Stimulated activated memory B cell treated with anti-CD40 and anti-IgM and Interleukin-4, amounts not matched to agents 10 μg/mL and 1 μg/mL and 100 μg/mL, for 72 hours (primary cell): ENCODE measurements around the gene NMUR1.
A peak's percentile ranks its signal among the peaks of the same experiment; 100 is the strongest.
"Not testable (repeated sequence)": the region's sequence is repeated elsewhere in the genome, so short reads cannot be mapped to it uniquely, and the experiment has no call there.

Experiments
- ATAC-seq: fragments of 150-1000 bp; cut with Tn5 transposase; 2 replicates; pipeline ENCODE4 v1.10.0; 2021
- H3K27ac Mint-ChIP-seq: one replicate; pipeline ENCODE4 v1.8.0; 2022; ENCODE audit warnings: mild to moderate bottlenecking, mixed read lengths
- H3K27me3 Mint-ChIP-seq: one replicate; pipeline ENCODE4 v1.8.0; 2022; ENCODE audit warnings: mixed read lengths
- H3K36me3 Mint-ChIP-seq: one replicate; pipeline ENCODE4 v1.8.0; 2022; ENCODE audit warnings: mixed read lengths
- H3K4me1 Mint-ChIP-seq: one replicate; pipeline ENCODE4 v1.8.0; 2022; ENCODE audit warnings: mixed read lengths
- H3K4me3 Mint-ChIP-seq: one replicate; pipeline ENCODE4 v1.8.0; 2022; ENCODE audit warnings: mild to moderate bottlenecking, moderate library complexity, mixed read lengths
- H3K9me3 Mint-ChIP-seq: one replicate; pipeline ENCODE4 v1.8.0; 2022; ENCODE audit warnings: mixed read lengths

NMUR1 gene, protein sequence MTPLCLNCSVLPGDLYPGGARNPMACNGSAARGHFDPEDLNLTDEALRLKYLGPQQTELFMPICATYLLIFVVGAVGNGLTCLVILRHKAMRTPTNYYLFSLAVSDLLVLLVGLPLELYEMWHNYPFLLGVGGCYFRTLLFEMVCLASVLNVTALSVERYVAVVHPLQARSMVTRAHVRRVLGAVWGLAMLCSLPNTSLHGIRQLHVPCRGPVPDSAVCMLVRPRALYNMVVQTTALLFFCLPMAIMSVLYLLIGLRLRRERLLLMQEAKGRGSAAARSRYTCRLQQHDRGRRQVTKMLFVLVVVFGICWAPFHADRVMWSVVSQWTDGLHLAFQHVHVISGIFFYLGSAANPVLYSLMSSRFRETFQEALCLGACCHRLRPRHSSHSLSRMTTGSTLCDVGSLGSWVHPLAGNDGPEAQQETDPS

DNA sequence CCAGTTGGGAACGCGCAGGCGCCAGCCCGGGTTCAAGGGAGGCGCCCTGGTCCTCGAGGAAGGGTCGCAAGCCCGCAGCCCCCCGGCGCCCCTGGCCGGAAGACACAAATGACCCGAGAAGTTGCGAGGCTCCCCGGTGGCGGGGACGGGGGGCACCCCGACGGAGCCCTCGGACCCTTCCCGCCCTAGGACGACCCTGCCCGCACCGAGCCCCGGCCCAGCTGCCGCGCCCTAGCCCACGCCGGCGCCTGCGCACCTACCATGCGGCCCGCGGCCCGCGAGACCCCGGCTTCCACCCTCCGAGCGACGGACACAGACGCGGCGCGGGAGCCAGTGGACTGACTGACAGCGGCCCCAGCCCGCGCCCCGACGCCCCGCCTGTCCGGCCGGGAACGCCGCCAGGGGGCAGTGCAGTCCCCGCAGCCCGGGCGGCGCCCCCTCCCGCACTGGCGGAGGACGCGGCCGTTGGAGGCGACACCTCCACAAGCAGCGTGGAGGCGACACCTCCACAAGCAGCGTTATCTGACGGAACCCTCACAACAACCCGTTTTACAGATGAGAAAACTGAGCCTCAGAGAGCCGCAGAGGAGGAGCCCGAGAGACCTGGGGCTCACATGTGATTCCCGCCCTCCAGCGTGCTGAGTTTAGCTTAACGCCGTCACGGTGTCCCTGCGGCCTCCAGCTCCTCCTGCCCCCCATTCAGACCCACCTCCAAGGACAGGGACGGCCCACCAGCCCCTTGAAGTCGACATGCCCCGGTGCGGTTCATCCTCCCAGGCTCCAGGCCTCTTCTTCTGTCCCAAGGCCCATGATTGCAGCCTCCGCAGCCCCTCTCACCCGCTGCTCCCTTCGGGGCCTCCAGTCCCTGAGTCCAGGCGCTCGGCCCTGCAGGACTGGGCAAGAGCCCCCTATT lies at the start of gene NMUR1:
Gene NMUR1, minus strand, starts transcription at position 347 of the 913 bp plus-strand sequence. Its CDS starts 84 bp downstream, at position 263.
- Mint-ChIP-seq H3K4me3 (peak within 1 kb of the TSS; percentile 37), H3K4me1 (peaks cover 9% of the 10 kb centered on the region), H3K27me3 (peaks cover 59% of the 10 kb centered on the region), H3K9me3 (no peaks in the 10 kb centered on the region), H3K27ac (no peak within 1 kb of the TSS), H3K36me3 (no peaks in the 10 kb centered on the region)
- peak; percentile 78 for ATAC-seq

DNA sequence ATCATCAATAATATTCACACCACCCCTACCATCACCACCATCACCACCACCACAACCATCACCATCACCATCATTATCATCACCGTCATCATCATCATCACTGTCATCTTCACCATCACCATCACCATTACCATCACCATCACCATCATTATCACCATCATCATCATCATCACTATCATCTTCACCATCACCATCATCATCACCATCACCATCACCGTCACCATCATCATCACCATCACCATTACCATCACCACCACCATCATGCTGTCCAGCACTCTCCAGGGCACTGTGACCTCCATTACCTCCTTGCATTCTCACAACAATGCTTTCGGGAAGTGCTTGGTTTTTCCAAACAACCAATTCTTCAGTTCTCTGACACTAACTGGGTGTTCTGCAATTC lies 49.3 kb upstream of the NMUR1 start:
- no peaks in the 10 kb centered on the region for H3K4me1 Mint-ChIP-seq
- no peak for ATAC-seq
- H3K27me3 Mint-ChIP-seq, result peaks cover 26% of the 10 kb centered on the region
- no peak overlapping the region for H3K4me3 Mint-ChIP-seq
- H3K36me3 Mint-ChIP-seq, result no peaks in the 10 kb centered on the region
- H3K9me3 Mint-ChIP-seq, result peaks cover 8% of the 10 kb centered on the region
- no peak overlapping the region for H3K27ac Mint-ChIP-seq

DNA sequence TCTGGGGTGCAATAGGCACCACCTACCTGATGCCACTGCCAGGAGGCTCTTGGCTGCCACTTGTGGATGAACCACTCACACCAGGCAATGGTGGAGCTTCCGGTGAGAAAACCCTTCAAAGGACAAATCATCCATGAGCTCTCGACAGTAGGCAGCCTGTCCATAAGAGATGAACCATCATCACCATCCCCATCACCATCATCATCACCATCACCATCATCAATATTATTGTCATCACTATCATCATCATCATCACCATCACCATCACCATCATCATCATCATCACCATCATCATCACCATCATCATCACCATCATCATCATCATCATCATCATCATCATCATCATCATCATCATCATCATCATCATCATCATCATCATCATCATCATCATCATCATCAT lies 48.4 kb upstream of the NMUR1 start:
- peaks cover 26% of the 10 kb centered on the region for H3K27me3 Mint-ChIP-seq
- H3K4me1 Mint-ChIP-seq, H3K36me3 Mint-ChIP-seq, H3K4me3 Mint-ChIP-seq, H3K9me3 Mint-ChIP-seq, H3K27ac Mint-ChIP-seq, ATAC-seq: not testable (repeated sequence)

DNA sequence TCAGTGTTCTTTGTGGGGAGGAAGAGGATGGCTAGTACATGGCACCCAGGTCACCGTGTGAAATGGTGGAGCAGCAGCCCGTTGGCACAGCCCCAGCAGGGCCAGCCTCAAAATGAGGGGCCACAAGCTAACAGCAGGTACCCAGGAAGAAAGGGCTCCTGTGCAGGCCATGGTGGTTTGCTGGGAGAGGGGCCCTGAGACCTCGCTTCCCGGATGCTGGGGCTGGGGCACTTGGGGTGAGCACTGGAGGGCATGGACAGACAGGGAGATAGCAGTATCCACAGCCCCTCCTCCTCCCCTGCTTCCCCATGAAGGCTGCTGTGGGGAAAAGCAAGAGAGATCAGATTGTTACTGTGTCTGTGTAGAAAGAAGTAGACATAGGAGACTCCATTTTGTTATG lies 46.2 kb upstream of the NMUR1 start:
- Mint-ChIP-seq H3K9me3 (peaks cover 8% of the 10 kb centered on the region), H3K36me3 (no peaks in the 10 kb centered on the region), H3K4me1 (peaks cover 7% of the 10 kb centered on the region), H3K27me3 (peaks cover 25% of the 10 kb centered on the region), H3K4me3 (no peak overlapping the region), H3K27ac (no peak overlapping the region)
- no peak for ATAC-seq

DNA sequence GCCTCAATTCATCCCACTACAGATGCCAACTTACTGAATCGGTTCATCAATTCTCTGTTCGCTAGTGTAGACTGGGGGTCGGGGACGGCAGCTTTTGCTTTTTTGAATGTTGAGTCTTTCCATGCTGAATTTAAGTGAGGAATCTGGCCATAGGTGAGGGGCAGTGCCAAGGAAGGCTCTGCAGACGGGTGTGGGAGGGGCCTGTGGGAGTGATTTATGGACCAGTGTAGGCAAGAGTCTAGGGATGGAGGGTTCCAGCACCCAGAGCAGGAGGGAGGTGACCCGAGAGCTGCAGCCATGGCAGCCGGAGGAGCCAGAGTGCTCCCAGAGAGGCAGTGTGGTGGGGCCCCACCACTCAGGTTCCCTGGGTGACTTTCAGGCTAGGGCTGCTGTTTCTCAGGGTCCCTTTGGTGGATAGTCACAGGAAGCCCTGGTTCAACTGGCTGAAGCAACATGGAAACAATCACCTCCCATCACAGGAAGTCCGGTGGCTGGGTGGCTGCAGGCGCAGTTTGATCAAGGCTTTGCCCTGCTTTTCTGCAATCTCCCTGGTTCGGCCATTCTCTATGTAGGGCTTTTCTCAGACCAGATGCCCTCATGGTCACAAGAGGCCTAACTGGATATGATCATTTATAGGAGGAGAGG lies 45.5 kb upstream of the NMUR1 start:
- H3K27ac Mint-ChIP-seq, result no peak overlapping the region
- no peak overlapping the region for H3K4me3 Mint-ChIP-seq
- H3K27me3 Mint-ChIP-seq, result peaks cover 18% of the 10 kb centered on the region
- H3K36me3 Mint-ChIP-seq, result no peaks in the 10 kb centered on the region
- no peak for ATAC-seq
- H3K9me3 Mint-ChIP-seq, result peaks cover 8% of the 10 kb centered on the region
- peaks cover 7% of the 10 kb centered on the region for H3K4me1 Mint-ChIP-seq

DNA sequence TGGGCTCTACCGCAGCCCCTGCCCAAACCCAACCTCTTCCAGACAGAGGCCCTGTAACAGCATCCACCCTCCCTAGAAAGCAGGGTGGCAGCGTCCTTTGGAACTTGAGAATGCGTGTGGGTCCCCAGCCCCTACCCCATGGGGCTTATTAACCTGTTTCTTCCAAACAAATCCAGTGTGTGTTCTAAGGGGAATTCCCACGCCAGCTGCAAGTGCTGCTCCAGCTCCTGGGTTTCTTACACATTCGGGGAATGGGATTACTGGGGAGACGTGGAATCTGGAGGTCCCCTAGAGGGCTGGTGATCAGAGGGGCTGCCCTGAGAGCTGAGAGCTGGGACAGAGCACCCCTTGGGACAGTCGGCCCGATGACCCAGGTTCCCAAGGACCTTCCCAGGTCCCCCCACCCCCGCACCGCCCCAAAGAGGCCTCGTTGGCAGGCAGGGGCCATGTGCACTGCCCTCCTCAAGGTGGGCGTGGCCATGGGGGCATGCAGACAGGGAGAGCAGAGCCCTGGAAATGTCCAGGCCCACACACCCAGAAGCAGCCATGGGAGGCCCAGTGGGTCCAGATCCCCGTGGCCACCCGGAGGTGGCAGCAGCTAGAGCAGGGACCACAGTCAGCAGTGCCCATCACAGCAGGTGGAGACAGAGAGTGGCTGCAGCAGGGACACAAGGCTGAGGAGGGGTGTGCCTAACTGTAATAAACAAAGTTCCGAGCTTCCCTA lies 43.6 kb upstream of the NMUR1 start:
- no peaks in the 10 kb centered on the region for H3K36me3 Mint-ChIP-seq
- H3K9me3 Mint-ChIP-seq, result peaks cover 3% of the 10 kb centered on the region
- peaks cover 11% of the 10 kb centered on the region for H3K4me1 Mint-ChIP-seq
- H3K4me3 Mint-ChIP-seq, result no peak overlapping the region
- peaks cover 6% of the 10 kb centered on the region for H3K27me3 Mint-ChIP-seq
- H3K27ac Mint-ChIP-seq, result no peak overlapping the region
- no peak for ATAC-seq

DNA sequence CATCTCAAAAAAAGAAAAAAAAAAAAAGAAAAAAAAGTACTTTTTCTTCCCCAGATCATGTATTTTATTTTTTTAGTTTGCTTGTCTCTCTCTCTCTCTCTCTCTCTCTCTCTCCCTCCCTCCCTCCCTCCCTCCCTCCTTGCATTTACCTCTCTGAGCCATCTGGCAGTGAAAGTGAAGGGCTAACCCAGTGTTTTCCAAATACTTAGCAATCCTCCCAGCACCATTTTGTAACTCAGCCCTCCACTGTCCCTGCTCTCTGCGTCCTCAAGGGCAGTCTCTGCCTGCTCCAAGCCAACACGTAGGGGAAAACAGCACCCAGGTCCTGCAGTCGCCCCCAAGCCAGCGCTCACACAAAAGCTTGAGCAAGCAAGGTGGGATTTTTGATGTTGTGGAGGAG lies 42.9 kb upstream of the NMUR1 start:
- Mint-ChIP-seq H3K4me1 (peaks cover 16% of the 10 kb centered on the region), H3K4me3 (no peak overlapping the region), H3K27me3 (no peaks in the 10 kb centered on the region), H3K9me3 (no peaks in the 10 kb centered on the region), H3K27ac (no peak overlapping the region), H3K36me3 (no peaks in the 10 kb centered on the region)
- no peak for ATAC-seq

DNA sequence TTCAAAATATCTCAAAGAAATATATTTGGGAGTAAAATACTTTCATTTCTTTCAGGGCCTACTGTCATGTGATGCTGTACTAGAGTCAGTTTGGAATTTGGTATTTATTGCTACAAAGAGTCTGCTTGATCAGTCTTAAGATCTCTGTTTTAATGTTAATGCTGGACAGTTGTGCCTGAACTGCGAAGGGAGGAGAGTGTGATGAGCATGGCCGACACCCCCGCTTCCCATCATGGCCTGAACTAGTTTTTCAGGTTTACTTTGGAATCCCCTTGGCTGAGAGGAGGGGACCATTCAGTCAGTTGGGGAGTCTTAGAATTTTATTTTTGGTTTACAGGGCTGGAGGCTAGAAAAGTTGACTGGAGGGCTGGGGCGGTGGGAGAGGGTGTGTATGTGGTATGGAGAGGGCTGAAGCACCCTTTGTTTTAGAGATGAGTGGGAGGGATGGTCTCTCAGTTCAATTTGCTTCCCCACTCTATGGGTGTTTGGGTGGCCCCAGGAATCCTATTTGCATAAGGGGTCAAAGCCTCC lies 41.5 kb upstream of the NMUR1 start:
- no peak overlapping the region for H3K4me3 Mint-ChIP-seq
- no peaks in the 10 kb centered on the region for H3K36me3 Mint-ChIP-seq
- peaks cover 16% of the 10 kb centered on the region for H3K4me1 Mint-ChIP-seq
- no peak overlapping the region for H3K27ac Mint-ChIP-seq
- peaks cover 2% of the 10 kb centered on the region for H3K9me3 Mint-ChIP-seq
- ATAC-seq, result no peak
- H3K27me3 Mint-ChIP-seq, result no peaks in the 10 kb centered on the region

DNA sequence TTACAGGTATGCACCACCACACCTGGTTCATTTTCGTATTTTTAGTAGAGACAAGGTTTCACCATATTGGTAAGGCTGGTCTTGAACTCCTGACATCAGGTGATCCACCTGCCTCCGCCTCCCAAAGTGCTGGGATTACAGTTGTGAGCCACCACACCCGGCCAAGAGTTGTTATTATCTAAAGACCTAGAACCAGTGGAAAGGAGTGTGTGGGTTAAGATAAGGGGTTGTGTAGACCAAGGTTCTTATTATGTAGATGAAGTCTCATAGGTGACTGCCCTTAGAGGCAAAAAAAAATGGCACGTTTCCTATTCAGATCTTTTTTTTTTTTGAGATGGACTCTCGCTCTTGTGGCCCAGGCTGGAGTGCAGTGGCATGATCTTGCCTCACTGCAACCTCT lies 40.7 kb upstream of the NMUR1 start:
- H3K4me3 Mint-ChIP-seq, H3K36me3 Mint-ChIP-seq, H3K9me3 Mint-ChIP-seq, H3K27ac Mint-ChIP-seq, H3K27me3 Mint-ChIP-seq, ATAC-seq: not testable (repeated sequence)
- peaks cover 16% of the 10 kb centered on the region for H3K4me1 Mint-ChIP-seq

DNA sequence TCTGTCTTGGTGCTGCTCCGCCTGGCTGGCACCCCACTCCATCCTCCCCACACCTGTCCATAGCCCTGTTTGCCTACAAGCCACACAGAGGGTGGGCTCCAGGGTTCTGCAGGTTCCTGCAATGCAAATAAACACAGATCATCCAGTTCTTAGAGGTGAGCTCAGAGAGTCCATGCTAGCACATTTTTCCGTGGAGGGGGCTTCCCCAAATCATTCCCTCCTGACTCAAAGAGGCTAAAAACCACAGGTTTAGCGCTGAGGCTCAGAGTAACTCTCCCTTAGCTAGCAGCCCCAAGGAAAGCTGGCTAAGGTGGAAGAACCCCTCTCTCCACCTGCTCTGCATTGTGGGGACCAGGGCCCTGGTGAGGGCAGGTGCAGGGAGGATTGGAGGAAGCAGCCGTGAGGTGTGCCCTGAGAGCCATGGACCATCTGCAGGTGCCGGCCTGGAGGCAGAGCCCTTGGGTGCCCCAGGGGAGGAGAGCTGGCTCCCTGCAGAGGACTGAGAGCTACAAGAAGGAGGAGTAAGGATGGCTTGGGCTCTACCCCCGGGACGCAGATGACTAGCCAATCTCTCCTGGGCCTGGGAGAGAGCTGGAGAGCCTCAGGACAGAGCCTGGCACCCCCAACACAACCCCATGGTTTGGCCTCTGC lies 38.7 kb upstream of the NMUR1 start:
- Mint-ChIP-seq H3K27me3 (no peaks in the 10 kb centered on the region), H3K36me3 (no peaks in the 10 kb centered on the region), H3K27ac (no peak overlapping the region)

DNA sequence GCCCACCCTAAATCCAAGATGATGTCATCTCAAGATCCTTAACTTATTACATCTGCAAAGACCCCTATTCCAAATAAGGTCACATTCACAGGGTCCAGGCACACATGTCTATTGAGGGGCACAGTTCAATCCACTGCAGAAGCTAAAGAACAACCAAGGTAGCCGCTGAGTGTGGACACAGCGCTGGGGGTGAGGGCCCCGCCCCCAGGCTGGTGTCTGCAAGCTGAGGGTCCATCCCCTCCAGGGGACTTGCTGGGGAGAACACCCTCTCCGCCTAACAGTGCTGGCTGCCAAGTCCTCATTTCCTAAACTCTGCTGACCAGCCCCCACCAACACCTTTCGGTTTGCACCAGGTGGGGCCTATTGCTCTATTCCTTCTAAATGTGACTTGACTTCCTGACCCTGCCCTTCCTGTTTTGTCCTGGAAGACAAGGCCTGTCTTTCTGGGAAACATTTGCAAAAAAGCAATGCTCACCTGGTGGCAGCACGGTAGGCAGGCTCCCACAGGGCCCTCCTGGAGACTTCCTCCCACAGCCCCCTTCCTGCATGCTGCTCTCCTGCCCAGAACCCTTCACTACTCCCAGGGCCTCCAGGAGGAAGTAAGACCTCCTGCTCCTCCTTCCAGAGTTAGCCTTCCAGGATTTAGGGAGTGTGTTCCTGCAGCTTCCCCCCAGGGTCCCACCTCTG lies 38.0 kb upstream of the NMUR1 start:
- Mint-ChIP-seq H3K9me3 (peaks cover 2% of the 10 kb centered on the region), H3K4me1 (peaks cover 11% of the 10 kb centered on the region), H3K27ac (no peak overlapping the region), H3K27me3 (no peaks in the 10 kb centered on the region), H3K4me3 (no peak overlapping the region), H3K36me3 (no peaks in the 10 kb centered on the region)
- no peak for ATAC-seq

More for the DNA sequence above, 38.7 kb upstream of the NMUR1 start:
- ATAC-seq, result peak; percentile 45
- Mint-ChIP-seq H3K9me3 (peaks cover 2% of the 10 kb centered on the region), H3K4me3 (no peak overlapping the region), H3K4me1 (peaks cover 16% of the 10 kb centered on the region)

DNA sequence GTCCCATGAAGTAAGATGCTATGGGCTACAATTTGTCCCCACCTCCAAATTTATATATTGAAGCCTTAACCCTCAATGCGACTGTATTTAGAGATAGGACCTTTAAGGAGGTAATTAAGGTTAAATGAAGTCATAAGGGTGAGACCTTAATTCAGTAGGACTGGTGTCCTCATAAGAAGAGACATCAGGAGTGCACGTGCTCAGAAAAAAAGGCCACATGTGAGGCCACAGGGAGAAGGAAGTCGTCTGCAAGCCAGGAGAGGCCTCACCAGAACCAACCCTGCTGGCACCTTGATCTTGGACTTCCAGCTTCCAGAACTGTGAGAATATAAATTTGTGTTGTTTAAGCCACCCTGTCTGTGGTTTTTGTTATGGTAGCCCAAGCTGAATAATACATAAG lies 36.9 kb upstream of the NMUR1 start:
- H3K27me3 Mint-ChIP-seq, result no peaks in the 10 kb centered on the region
- H3K4me1 Mint-ChIP-seq, result peaks cover 9% of the 10 kb centered on the region
- no peak overlapping the region for H3K4me3 Mint-ChIP-seq
- H3K36me3 Mint-ChIP-seq, result no peaks in the 10 kb centered on the region
- H3K9me3 Mint-ChIP-seq, result peaks cover 2% of the 10 kb centered on the region
- H3K27ac Mint-ChIP-seq, result no peak overlapping the region
- no peak for ATAC-seq

DNA sequence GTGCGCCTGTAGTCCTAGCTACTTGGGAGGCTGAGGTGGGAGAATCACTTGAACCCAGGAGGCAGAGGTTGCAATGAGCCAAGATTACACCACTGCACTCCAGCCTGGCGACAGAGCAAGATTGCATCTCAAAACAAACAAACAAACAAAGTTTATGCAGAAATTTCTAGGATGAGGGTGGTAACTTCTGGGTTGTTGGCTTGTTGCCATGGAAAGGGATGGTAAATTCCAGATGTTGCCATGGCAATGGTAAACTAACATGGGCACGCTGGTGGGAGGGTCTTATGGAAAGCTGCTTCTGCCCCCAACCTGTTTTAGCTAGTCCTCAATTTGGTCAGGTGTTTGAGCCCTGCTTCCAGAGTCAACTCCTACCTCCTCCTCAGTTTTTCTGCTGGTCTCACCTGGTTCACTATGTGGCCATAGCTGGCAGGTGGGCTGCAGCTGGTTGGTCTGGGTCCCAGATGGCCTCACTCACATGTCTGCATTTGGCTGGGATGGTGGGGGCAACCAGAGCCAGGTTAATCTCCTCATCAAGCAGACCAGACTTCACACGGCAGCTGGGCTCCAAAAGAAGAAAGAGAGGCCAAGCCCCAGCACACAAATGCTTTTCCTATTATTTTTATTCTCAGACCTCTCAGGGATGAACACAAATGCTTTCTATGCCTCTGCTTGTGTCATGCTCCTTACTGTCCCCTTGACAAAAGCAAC lies 35.8 kb upstream of the NMUR1 start:
- H3K9me3 Mint-ChIP-seq, result peaks cover 2% of the 10 kb centered on the region
- H3K4me3 Mint-ChIP-seq, result no peak overlapping the region
- H3K36me3 Mint-ChIP-seq, result no peaks in the 10 kb centered on the region
- no peak for ATAC-seq
- H3K27me3 Mint-ChIP-seq, result no peaks in the 10 kb centered on the region
- H3K4me1 Mint-ChIP-seq, result peaks cover 9% of the 10 kb centered on the region
- H3K27ac Mint-ChIP-seq, result no peak overlapping the region
